ENCODE results near the gene FGFBP1. TPM values are rescaled to one million over a fixed set of nuclear protein-coding genes. Genes with fewer than 3 reads are reported as not detected.

The FGFBP1 gene
- polyA plus RNA-seq, 2 of the 4 experiments (the other 2 are of a cell fraction): 1.1 to 4.0 TPM

DNA sequence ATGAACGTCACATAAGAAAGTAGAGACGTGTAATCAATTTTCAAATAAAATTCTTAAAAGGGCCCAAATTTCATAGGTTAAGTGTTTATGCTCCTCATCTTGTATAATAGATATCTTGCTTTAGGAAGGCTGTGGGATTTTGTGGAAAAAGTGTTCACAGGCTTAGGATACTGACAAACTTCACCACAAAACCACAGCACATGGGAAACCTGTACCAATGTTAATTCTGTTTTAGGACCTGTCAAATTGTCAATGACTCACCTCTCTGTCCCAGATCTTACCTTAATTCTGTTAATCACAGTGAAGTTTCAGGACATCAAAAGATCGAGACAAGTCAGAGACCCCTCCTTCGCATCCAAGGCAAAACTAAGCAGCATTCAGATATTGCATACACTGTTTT is 24.2 kb downstream of the FGFBP1 start:
- TF ChIP-seq HES2 (IDR thresholded peaks at IDR 0.05) (no peak), SMC3 (IDR thresholded peaks at IDR 0.05) (no peak), NR3C1 (IDR thresholded peaks at IDR 0.05) (no peak)
- ATAC-seq (no peak), FAIRE-seq (no peak), DNase-seq (ENCODE audit: low read depth in 1 of 2, low spot score in 1 of 2) (no peak)
- ChIA-PET POLR2A (no interaction called here), CTCF (interaction anchor here (1.6 to 4.1 kb wide), 2 partner anchors 22 to 31 kb away, joined by 4 to 24 read pairs; no protein-coding TSS in a partner anchor)
- no peaks in the 10 kb centered on the region for H3K9me3 ChIP-seq
- H3K4me3 ChIP-seq: no peak overlapping the region
- WGBS (ENCODE audit: missing lambda C conversion rate): 90% methylated on average over 4 of the region's 4 CpGs
- no peak overlapping the region; the same call in 2 of the 3 replicates for H3K4me2 ChIP-seq
- H3K27ac ChIP-seq: peak overlapping the region in 1 of 2 experiments; percentile 76; a peak in 4 of 6 replicates
- peaks cover 23% of the 10 kb centered on the region for H3K4me1 ChIP-seq

- peaks cover 20% of the 10 kb centered on the region for H3K4me1 ChIP-seq
- FAIRE-seq (no peak), DNase-seq (ENCODE audit: low read depth in 1 of 2, low spot score in 1 of 2) (peak; percentile 31 to 72), ATAC-seq (peak; percentile 89 to 92)
- no peaks in the 10 kb centered on the region for H3K9me3 ChIP-seq
- H3K27ac ChIP-seq: peak overlapping the region in 1 of 2 experiments; percentile 76; a peak in 5 of 6 replicates
- peak overlapping the region; percentile 31 for H3K4me2 ChIP-seq
- POLR2A ChIA-PET: interaction anchor here (0.5 kb wide), 1 partner anchor 1595 kb away, joined by 8 read pairs; no protein-coding TSS in a partner anchor
- H3K4me3 ChIP-seq: no peak overlapping the region
- TF ChIP-seq, protein P1, sequence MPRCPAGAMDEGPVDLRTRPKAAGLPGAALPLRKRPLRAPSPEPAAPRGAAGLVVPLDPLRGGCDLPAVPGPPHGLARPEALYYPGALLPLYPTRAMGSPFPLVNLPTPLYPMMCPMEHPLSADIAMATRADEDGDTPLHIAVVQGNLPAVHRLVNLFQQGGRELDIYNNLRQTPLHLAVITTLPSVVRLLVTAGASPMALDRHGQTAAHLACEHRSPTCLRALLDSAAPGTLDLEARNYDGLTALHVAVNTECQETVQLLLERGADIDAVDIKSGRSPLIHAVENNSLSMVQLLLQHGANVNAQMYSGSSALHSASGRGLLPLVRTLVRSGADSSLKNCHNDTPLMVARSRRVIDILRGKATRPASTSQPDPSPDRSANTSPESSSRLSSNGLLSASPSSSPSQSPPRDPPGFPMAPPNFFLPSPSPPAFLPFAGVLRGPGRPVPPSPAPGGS (IDR thresholded peaks at IDR 0.05): no peak
- TF ChIP-seq CEBPB (IDR thresholded peaks at IDR 0.05) (peak in 1 of 2 experiments; percentile 57; a peak in 2 of 4 replicates), BHLHE40 (IDR thresholded peaks at IDR 0.05; ENCODE audit: low read depth, low read length) (no peak), GATA3 (IDR thresholded peaks at IDR 0.05; ENCODE audit: borderline replicate concordance) (peak; percentile 50; the same call in 1 of the 2 replicates), FOSL2 (IDR thresholded peaks at IDR 0.05) (no peak), FOSL2 (CRISPR knock-in tag; IDR thresholded peaks at IDR 0.05) (peak; percentile 64), CBX8 (IDR thresholded peaks at IDR 0.05) (no peak), JUNB (IDR thresholded peaks at IDR 0.05) (peak; percentile 59)
- CTCF ChIA-PET: interaction anchor here (1.6 to 4.1 kb wide), 2 partner anchors 22 to 31 kb away, joined by 4 to 24 read pairs; no protein-coding TSS in a partner anchor
- WGBS (ENCODE audit: missing lambda C conversion rate): 7% methylated on average over 2 of the region's 2 CpGs
Observed at GRCh38 chr4:15913631-15913970, 24.9 kb downstream of the FGFBP1 start.

- Histone ChIP-seq H3K4me1 (peaks cover 16% of the 10 kb centered on the region), H3K4me3 (no peak overlapping the region), H3K9me3 (no peaks in the 10 kb centered on the region), H3K27ac (peak overlapping the region in 1 of 2 experiments; percentile 76; a peak in 5 of 6 replicates), H3K4me2 (peak overlapping the region; percentile 31)
- TF ChIP-seq, protein P2, sequence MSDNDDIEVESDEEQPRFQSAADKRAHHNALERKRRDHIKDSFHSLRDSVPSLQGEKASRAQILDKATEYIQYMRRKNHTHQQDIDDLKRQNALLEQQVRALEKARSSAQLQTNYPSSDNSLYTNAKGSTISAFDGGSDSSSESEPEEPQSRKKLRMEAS (IDR thresholded peaks at IDR 0.05): no peak
- TF ChIP-seq ZNF302 (CRISPR knock-in tag; IDR thresholded peaks at IDR 0.05) (no peak), RNF2 (IDR thresholded peaks at IDR 0.05; ENCODE audit: borderline replicate concordance, low read depth) (no peak), RARB (CRISPR knock-in tag; IDR thresholded peaks at IDR 0.05) (no peak), RFX5 (IDR thresholded peaks at IDR 0.05) (no peak), ESRRA (IDR thresholded peaks at IDR 0.05; ENCODE audit: borderline replicate concordance, low read length) (no peak), REST (IDR thresholded peaks at IDR 0.05) (no peak), HOXB13 (CRISPR knock-in tag; IDR thresholded peaks at IDR 0.05; ENCODE audit: low read depth) (no peak)
- TF ChIP-seq, protein P1 (IDR thresholded peaks at IDR 0.05): no peak
- TF ChIP-seq, protein P3, sequence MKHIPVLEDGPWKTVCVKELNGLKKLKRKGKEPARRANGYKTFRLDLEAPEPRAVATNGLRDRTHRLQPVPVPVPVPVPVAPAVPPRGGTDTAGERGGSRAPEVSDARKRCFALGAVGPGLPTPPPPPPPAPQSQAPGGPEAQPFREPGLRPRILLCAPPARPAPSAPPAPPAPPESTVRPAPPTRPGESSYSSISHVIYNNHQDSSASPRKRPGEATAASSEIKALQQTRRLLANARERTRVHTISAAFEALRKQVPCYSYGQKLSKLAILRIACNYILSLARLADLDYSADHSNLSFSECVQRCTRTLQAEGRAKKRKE (CRISPR knock-in tag; IDR thresholded peaks at IDR 0.05; ENCODE audit: low read depth): no peak
- TF ChIP-seq, protein P4, sequence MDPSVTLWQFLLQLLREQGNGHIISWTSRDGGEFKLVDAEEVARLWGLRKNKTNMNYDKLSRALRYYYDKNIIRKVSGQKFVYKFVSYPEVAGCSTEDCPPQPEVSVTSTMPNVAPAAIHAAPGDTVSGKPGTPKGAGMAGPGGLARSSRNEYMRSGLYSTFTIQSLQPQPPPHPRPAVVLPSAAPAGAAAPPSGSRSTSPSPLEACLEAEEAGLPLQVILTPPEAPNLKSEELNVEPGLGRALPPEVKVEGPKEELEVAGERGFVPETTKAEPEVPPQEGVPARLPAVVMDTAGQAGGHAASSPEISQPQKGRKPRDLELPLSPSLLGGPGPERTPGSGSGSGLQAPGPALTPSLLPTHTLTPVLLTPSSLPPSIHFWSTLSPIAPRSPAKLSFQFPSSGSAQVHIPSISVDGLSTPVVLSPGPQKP (IDR thresholded peaks at IDR 0.05; ENCODE audit: low read depth, low read length): no peak
- 61% methylated on average over 8 of the region's 8 CpGs for WGBS (ENCODE audit: missing lambda C conversion rate)
- DNase-seq (ENCODE audit: low read depth in 1 of 2, low spot score in 1 of 2) (no peak), ATAC-seq (no peak; a peak in 2 of 6 replicates), FAIRE-seq (no peak)
- POLR2A ChIA-PET: interaction anchor here (0.5 kb wide), 1 partner anchor 1595 kb away, joined by 8 read pairs; no protein-coding TSS in a partner anchor
- CTCF ChIA-PET: interaction anchor here (1.6 to 4.1 kb wide), 2 partner anchors 23 to 30 kb away, joined by 4 to 24 read pairs; no protein-coding TSS in a partner anchor
Observed at GRCh38 chr4:15912961-15913630, 25.4 kb downstream of the FGFBP1 start.
